ENCODE data around the gene PTS.

GRCh38 chr11:112266410-112266778 lies 40.2 kb downstream of the PTS start:
- TF ChIP-seq CTCF (IDR thresholded peaks at IDR 0.05) (no peak), POLR2A (IDR thresholded peaks at IDR 0.05) (no peak), EP300 (IDR thresholded peaks at IDR 0.05) (no peak)
